KMS-11 (cell line): ENCODE measurements around the gene ZNF212.

Experiments used
- H2AFZ ChIP-seq: fragments of 200-600 bp; sonication (generic); 2 replicates; pipeline ENCODE4 v1.6.1; 2016; ENCODE audit warnings: antibody characterized with exemption, mixed run types, low read depth
- H3K27ac ChIP-seq: fragments of 200-600 bp; sonication (generic); 2 replicates; pipeline ENCODE4 v1.6.1; 2016; ENCODE audit warnings: mild to moderate bottlenecking, mixed run types
- H3K27me3 ChIP-seq: fragments of 200-600 bp; sonication (generic); 2 replicates; pipeline ENCODE4 v1.6.1; 2017; ENCODE audit warnings: mild to moderate bottlenecking, low read depth, mixed run types, moderate library complexity; ENCODE audit not compliant: insufficient read depth
- H3K36me3 ChIP-seq: fragments of 200-600 bp; sonication (generic); 2 replicates; pipeline ENCODE4 v1.6.1; 2017; ENCODE audit warnings: mild to moderate bottlenecking, mixed run types; ENCODE audit not compliant: insufficient read depth
- H3K4me1 ChIP-seq: fragments of 200-600 bp; sonication (generic); 2 replicates; pipeline ENCODE4 v1.6.1; 2016; ENCODE audit warnings: mild to moderate bottlenecking, low read depth, mixed run types; ENCODE audit not compliant: poor library complexity, severe bottlenecking
- H3K4me2 ChIP-seq: fragments of 200-600 bp; sonication (generic); 2 replicates; pipeline ENCODE4 v1.7.0; 2016; ENCODE audit warnings: mild to moderate bottlenecking, mixed run types
- H3K4me3 ChIP-seq: fragments of 200-600 bp; sonication (generic); IDR thresholded peaks from 2 replicates; pipeline ENCODE4 v1.6.1; 2017; ENCODE audit warnings: low read depth, low read length, mixed read lengths; ENCODE audit not compliant: insufficient read depth
- H3K79me2 ChIP-seq: fragments of 200-600 bp; sonication (generic); 2 replicates; pipeline ENCODE4 v1.6.1; 2016; ENCODE audit warnings: low read depth, mixed run types; ENCODE audit not compliant: insufficient read depth
- H3K9ac ChIP-seq: fragments of 200-600 bp; sonication (generic); 2 replicates; pipeline ENCODE4 v1.6.1; 2016; ENCODE audit warnings: mild to moderate bottlenecking, mixed run types
- H4K20me1 ChIP-seq: fragments of 200-600 bp; sonication (generic); 2 replicates; pipeline ENCODE4 v1.6.1; 2016; ENCODE audit warnings: mild to moderate bottlenecking, mixed run types; ENCODE audit not compliant: insufficient read depth
- TF ChIP-seq, protein P1 (sequence below): fragments of 200-600 bp; sonication (generic); conservative IDR thresholded peaks from 2 replicates; pipeline ENCODE4 v1.6.1; 2017; ENCODE audit warnings: low read depth, mild to moderate bottlenecking, antibody characterized with exemption, low read length, moderate library complexity, mixed read lengths

The ZNF212 gene

DNA sequence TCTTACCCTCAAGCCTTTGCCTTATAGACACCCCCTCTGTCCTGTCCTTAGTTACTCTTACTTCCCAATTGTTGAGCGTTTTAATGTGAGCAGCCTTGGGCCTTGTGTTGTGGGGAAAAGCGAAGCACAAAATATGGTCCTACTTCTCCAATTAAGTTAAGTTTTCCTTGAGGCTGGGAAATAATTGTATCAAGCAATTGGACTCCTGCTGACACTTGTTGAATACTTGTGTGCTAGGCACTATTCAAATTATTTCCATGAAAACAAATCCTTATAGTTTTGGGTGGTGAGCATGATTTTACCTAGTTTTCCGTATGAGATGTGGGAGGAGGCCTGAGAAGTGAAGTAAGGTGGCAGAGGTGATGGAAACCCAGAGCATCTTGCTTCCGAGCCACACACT is 17.1 kb downstream of the ZNF212 start:
- TF ChIP-seq, protein P1, sequence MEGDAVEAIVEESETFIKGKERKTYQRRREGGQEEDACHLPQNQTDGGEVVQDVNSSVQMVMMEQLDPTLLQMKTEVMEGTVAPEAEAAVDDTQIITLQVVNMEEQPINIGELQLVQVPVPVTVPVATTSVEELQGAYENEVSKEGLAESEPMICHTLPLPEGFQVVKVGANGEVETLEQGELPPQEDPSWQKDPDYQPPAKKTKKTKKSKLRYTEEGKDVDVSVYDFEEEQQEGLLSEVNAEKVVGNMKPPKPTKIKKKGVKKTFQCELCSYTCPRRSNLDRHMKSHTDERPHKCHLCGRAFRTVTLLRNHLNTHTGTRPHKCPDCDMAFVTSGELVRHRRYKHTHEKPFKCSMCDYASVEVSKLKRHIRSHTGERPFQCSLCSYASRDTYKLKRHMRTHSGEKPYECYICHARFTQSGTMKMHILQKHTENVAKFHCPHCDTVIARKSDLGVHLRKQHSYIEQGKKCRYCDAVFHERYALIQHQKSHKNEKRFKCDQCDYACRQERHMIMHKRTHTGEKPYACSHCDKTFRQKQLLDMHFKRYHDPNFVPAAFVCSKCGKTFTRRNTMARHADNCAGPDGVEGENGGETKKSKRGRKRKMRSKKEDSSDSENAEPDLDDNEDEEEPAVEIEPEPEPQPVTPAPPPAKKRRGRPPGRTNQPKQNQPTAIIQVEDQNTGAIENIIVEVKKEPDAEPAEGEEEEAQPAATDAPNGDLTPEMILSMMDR = no peak
- Histone ChIP-seq H3K4me3 (no peak overlapping the region), H3K4me2 (no peak overlapping the region), H3K27me3 (no peaks in the 10 kb centered on the region), H4K20me1 (no peaks in the 10 kb centered on the region), H3K36me3 (no peaks in the 10 kb centered on the region; the same call in 1 of the 2 replicates), H3K27ac (no peak overlapping the region), H3K9ac (no peak overlapping the region), H3K79me2 (no peaks in the 10 kb centered on the region), H3K4me1 (peaks cover 12% of the 10 kb centered on the region), H2AFZ (no peak overlapping the region)

DNA sequence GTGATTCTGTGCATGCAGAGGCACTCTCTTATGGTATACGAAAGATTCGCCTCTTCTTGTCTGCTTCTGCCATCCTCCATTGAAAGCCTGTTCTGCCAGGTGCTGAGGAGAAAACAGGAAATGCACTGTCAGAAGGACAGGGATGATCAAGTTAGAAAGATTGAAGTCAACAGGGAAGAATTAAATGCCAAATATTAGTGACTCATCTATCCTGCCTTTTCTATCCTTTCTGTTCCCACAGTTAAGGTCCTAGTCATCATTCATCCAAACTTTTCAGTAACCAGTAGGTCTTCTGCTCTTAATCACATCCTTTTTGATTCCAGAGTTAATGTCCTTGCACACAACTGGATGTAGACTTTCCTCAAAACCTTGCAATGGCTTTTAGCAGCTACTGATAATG is 17.7 kb downstream of the ZNF212 start:
- TF ChIP-seq, protein P1 = no peak
- no peak overlapping the region for H3K27ac ChIP-seq

DNA sequence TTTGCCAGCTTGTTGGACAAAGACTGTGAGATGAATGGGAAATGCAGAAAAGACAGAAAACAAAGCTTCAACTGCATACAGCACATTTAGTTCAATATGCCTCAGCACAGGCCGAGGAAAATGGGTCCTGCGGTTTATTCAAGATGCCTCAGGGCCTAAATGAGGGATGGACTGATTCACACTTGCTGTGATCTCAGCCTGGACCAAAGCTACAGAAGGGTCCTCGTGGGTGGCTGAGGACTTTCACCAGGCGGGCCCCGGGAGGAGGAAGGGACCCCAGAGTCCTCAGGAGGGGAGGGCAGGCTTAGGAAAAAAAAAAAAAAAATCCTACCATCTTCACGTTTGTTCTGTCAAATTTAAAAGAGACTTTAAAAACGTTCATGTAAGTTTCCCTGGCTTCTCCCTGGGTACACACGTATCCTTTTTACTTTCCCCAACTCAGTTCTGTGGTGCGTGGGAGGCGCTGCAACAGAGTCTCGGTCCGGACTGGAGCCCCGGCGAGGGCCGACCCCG is 21.9 kb downstream of the ZNF212 start:
- H3K27ac ChIP-seq = peak overlapping the region; percentile 78

More for the DNA sequence above, 17.7 kb downstream of the ZNF212 start:
- Histone ChIP-seq H3K9ac (no peak overlapping the region), H3K4me2 (no peak overlapping the region), H4K20me1 (no peaks in the 10 kb centered on the region), H3K79me2 (no peaks in the 10 kb centered on the region), H3K27me3 (no peaks in the 10 kb centered on the region), H3K4me3 (no peak overlapping the region), H3K36me3 (no peaks in the 10 kb centered on the region; the same call in 1 of the 2 replicates), H2AFZ (no peak overlapping the region), H3K4me1 (peaks cover 13% of the 10 kb centered on the region)

DNA sequence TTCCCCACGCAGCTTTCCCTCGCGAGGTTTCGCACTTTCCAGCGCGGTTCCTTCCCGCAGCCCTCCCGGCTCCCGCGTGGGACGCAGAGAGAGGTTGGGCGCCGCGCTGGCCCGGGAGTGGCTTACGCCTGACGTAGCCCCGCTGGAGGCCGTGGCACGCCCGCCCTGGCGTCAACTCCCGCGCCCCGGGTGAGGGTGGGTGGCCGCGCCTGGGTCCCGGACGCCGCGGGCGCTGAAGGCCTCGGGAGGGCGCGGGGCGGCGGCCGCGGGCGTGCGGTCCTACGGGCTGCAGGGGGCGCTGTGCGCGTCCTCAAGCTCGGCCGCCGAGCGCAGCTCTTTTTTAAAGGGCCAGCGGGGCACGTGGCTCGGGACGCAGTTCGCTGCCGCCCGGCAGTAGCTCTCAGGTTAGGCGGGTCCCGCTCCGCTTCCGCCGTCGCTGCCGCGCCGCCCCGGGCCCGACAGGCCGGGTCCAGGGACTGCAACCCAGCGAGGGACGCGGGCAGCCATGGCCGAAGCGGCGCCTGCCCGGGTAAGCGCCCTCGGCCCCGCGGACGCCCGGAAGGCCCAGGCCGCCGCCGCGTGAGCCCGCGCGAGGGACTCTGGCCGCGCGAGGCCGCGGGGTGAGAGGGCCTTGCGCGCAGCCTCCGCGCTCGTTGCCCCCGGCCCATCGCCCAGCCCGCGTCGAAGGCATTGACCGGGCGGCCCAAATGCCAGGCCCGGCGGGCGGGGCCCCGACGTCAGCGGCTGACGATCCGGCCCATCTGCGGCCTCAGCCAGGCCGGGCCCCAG is 22.6 kb downstream of the ZNF212 start, which contains the start of gene ZNF783:
Gene ZNF783, plus strand, starts transcription at position 368 of the 789 bp plus-strand sequence. Its CDS starts 138 bp downstream, at position 506.
- peak within 1 kb of the TSS; percentile 78 for H3K27ac ChIP-seq
- H2AFZ ChIP-seq = peak within 1 kb of the TSS; percentile 96
- peaks cover 22% of the 10 kb centered on the region for H3K4me1 ChIP-seq
- no peaks in the 10 kb centered on the region for H3K36me3 ChIP-seq
- H3K27me3 ChIP-seq = no peaks in the 10 kb centered on the region
- H3K4me2 ChIP-seq = peak within 1 kb of the TSS; percentile 48
- H4K20me1 ChIP-seq = no peaks in the 10 kb centered on the region
- TF ChIP-seq, protein P1 = peak; percentile 75
- no peak within 1 kb of the TSS for H3K4me3 ChIP-seq
- peak within 1 kb of the TSS; percentile 83 for H3K9ac ChIP-seq
- peaks cover 11% of the 10 kb centered on the region for H3K79me2 ChIP-seq

More for the DNA sequence above, 21.9 kb downstream of the ZNF212 start:
- Histone ChIP-seq H3K4me1 (peaks cover 22% of the 10 kb centered on the region), H3K9ac (peak overlapping the region; percentile 83), H3K27me3 (no peaks in the 10 kb centered on the region), H3K79me2 (peaks cover 11% of the 10 kb centered on the region), H4K20me1 (no peaks in the 10 kb centered on the region), H3K4me2 (peak overlapping the region; percentile 48), H3K36me3 (no peaks in the 10 kb centered on the region), H2AFZ (peak overlapping the region; percentile 96), H3K4me3 (no peak overlapping the region)
- TF ChIP-seq, protein P1 = no peak
